Endometrium (tissue), 2 donors: ENCODE measurements around the gene HDGF.

Experiments used
- FAIRE-seq: peaks from 2 replicates; lab custom pipeline; 2012; peaks lifted over from hg19 to GRCh38; lab: Jason Lieb, UNC
- donor health status: control.
- donor health status: control.

Gene HDGF

GRCh38 chr1:156725683-156726280 lies 25.7 kb downstream of the HDGF start:
- no peak for FAIRE-seq

DNA sequence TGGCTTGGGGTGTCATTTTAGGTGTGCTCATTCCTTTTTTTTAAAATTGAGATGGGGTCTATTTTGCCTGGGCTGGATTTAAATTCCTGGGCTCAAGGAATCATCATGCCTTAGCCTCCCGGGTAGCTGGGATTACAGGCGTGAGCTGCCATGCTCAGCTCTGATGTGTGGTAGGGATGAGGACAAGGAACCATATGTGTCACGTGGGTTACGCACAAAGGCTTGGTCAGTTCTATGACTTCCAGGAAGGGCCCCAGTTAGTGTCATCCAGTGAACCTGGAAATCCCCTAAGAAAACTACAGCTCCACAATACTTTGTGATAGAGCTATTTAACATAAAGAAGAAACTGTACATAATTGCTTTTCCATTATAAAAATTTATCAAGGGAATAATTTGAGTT lies 29.9 kb downstream of the HDGF start:
- no peak for FAIRE-seq

DNA sequence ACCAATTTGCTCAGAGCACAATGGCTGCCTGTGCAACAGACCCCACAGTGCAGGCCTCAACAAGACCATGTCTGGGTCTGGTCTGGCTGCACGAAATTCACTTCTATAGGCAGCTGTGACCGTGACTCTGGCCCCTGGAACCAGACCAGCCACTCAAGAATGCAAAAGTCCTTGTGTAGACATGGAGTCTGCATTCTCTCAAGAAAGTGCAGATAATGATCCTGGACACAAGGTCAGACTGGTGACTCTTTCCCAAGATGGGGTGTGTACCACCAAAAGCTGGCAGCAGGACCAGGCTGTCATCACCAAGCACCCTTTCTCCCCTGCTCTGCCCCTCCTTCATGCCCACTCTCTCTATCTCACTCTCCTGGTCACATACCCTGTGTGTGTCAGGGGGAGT lies 30.3 kb downstream of the HDGF start:
- no peak for FAIRE-seq

DNA sequence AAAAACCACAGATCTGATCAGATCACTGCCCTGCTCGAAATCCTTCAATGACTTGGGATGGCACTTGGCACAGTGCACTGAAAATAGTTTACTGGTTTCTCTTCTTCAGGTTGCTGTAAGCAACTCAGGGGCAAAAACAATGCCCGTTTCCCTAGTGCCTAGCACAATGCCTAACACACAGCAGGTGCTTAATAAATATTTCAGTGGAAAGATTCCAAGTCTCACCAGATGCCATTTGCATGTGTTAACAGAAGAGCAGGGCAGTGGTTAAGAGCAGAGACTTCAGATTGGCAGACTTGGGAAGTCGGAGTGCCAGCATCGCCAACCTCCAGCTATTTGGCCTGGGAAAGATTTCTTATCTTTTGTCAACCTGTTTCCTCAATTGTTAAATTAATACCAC lies 34.1 kb downstream of the HDGF start:
- no peak for FAIRE-seq

DNA sequence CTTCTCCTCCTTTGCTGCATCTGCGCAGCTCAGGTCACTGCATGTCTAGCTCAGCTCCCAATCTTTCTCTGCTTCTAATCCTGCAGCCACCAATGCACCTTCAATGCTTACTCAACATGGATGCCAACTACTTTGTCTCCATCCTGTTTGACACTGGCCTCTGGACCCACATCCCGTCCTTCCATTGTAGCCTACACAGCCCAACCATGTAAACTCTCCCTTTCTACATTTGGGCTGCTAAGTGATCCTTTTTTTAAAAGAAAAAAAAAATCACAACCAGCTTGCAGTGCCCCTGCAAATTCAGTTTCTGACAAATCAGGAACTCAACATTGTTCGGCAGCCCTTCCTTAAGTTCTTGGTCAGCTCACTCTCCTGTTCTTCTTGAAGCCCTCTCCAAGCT lies 36.6 kb downstream of the HDGF start:
- no peak for FAIRE-seq

- FAIRE-seq, result no peak
Measured at GRCh38 chr1:156712626-156713025, 38.8 kb downstream of the HDGF start.

DNA sequence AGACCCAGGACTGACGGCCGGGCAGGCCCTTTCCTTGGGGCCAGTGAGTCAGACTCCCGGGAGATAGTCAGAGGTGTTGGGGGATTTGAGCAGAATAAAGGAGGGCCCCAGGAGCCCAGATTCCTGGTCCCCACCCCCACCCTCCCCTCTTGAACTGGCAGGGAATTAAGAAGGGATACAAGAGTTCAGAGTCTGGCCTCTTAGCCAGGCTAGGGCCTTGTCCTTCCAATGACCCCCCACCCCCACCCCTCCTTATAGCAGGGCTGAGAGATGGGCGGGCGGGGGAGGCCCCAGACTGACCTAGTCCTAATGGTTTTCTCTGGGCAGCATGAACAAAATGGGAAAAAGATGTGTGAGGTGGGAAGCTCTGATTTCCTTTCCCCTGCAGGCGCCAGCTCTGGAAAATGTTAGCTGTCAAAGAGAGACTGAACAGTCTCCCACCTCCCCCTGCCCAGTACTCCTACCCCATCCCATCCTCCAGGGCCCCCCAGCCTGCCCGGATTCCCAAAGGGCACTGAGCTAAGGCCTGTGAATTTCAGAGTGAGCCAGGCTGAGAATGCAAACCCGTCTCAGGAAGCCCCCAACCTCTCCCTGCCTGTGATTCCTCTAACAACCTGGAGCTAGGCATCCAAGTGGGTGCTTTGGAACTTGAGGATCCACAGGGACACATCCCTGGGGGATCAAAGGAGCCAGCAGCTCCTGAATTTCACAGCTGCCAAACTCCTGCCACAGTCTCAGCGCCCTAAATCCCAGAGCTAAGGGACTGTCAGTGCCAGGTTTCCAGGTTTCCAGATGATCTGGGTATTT lies 40.3 kb downstream of the HDGF start:
- no peak for FAIRE-seq

GRCh38 chr1:156709757-156710489 lies 41.6 kb downstream of the HDGF start:
- FAIRE-seq, result no peak

DNA sequence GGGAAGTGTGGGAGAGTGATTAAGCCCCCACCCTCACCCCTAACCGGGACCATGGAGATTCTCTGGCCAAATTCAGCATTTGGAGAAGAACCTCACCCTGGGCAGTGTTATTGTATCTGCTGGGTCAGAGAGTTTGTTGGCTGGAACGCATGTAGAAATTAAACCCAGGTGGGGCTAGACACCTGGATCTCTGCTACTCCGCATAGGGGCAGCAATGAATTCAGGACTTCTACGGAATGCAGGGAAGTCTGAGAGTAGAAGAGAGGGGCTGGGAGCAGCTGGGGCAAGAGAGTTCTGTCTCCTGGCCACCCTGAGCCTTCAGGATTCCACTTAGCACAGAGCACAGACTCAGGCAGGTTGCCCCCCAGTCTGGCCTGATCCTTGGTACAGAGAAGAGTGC lies 42.4 kb downstream of the HDGF start:
- FAIRE-seq, result no peak

GRCh38 chr1:156708218-156708661 lies 43.2 kb downstream of the HDGF start:
- no peak for FAIRE-seq

DNA sequence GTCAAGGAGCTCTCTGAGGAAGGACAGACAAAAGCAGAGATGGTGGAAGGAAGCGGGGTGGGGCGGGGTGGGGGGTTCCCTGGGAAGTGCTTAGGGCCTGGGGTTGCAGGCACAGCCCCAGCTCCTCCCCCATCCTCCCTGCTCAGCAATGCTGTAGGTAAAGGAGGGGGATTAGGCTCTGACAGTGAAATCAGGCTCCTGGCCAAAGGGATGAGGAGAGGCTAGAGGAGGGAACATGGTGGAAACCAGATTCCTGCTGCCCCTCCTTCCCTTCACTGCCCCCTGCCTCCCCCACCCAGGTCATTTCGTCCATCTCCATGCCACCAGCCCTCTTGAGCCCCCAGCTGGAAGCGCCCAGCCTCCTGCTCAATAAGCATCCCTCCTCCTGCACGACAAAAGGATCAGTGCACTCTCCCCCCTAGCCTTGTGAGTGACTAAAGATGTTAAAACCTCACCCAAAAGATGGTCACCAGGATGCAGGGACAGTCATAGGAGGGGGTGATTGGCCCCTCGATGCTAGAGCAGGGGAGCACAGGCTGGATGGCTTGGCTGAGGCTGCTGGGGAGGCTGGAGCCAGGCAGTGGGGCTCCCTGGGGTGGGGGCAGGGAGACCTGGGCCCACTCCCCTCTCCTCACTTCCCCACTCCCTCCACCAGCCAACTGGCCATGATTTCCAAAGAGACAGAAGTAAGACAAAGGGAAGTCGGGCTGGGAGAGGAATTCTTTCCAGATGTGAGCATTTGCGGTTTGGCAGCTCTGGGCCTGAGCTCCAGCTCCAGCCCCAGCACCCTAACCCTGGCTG lies 43.9 kb downstream of the HDGF start:
- FAIRE-seq, result no peak

DNA sequence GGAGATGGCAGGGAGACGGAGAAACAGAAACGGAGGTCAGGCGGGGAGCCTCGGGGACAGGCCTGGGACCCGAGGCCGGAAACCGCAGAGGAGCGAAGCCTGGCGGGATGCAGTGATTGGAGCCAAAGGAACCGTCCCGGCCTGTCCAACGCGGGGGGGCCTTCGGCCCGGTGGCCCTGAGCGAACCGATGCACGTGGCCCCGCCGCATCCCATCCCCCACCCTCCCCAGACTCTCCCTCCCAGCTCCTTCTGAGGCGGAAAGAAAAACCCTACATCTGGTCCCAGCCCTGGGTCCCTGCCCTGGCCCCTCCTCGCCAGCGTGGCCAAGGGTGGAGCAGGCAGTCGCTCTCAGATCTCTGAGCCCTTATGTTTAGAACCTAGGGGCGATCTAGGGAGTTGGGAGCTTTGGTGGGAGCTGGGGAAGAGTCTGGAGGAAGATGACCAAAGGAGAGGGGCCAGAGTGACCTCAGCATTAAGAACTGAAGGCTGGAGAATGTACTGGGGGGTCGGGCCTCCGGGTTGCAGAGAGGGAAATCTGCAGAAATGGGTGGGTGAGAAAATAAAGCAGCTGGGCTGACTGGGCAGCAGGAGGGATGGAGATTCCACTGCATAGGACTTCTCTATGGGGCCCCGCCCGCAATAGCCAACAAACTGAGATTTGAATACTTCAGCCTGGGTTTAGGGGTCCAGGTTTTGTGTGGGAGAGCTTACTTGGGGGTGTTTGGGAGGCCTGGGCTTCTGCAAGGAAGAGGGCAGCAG lies 44.6 kb downstream of the HDGF start:
- FAIRE-seq, result peak; percentile 26

GRCh38 chr1:156705918-156706656 lies 45.4 kb downstream of the HDGF start:
- no peak for FAIRE-seq

- no peak for FAIRE-seq
Measured at GRCh38 chr1:156705321-156705917, 46.1 kb downstream of the HDGF start, which contains the start of gene CRABP2. TSS of gene CRABP2 (minus strand) at chr1:156705583. CDS start at chr1:156705446, 137 bp downstream.

DNA sequence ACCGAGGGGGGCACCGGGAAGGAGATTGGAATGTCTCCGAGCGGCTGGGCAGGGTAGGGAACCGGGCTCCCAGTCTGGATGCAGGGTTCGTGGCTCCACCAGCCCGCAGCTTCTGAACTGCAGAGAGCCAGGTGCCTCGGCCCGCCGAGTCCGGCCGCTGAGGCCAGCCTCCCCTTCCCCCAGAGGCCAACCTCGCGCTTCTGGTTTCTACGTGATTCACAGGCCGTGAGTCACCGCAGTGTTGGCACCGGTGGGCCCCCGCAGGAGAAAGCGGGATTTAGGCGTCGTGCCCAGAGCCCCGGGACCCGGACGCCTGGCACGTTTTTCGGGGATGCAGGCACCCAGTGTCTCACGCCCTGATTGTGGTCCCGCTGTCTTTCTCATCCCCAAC lies 46.5 kb downstream of the HDGF start:
- FAIRE-seq, result no peak

DNA sequence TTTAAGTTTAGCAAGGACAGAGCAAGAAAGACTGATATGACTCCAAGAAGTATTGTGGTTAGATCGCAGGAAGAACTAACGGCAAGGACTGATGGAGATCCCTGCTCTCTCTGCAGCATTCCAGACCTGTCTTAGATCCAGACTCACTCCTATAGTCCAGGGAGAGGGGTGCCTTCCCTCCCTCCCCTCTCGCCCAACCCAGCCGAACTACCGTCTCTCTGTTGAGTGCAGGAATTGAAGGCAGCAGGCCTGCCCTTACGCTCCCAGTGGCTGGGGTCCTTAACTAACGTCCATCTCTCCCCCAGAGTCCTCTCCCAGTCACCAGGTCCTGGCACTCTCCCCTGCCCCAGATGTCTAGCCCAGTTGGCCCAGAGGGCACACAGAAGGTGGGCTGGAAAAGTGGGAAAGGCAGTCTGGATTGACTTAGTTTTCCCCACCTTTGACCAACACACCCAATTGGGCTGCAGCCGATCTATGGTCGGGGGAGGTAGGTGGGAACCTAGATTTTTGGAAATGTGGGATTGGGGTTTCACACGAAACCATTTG lies 47.2 kb downstream of the HDGF start:
- FAIRE-seq, result no peak

DNA sequence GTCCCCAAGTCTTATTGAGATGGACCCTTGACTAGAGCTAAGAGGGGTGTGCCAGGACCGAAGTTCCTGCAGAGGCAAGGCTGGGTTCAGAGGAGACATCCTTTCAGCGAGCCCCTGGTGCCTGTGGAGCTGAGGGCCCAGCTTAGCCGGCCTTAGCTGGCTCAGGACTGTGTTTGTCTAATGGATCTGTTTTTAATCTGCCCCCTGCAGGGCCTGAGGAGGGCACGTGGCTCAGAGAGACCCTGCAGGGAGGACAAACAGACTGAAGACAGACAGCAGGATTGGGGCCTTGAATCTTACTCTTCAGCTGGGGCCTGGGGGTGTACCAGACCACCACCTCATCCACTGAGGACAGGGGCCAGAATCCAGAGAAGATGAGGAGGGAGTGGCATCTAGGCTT lies 47.7 kb downstream of the HDGF start:
- FAIRE-seq, result no peak

DNA sequence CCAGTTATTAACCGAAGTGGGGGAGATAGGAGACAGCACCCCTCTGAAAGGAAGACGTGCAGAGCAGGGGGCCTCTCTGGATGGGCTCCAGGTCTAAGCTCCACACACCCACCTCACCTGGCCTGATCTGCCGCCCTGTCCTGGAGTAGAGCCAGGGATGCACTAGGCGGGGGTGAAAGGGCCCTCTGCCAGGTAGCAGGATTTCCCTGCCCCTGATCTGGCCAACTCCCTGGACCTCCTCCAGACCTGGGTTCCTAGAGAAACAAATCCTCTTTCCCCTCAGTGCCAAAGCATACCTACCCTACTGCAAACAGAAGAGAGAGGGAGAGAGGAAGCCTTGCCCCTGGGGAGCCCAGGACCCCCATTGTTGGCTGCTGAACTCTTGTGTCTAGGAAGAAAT lies 48.1 kb downstream of the HDGF start:
- no peak for FAIRE-seq

- FAIRE-seq, result no peak
Measured at GRCh38 chr1:156700736-156701531, 50.5 kb downstream of the HDGF start.
